Kidney epithelial cell (primary cell): ENCODE results near the gene FSTL5. TPM values are rescaled to one million over a fixed set of nuclear protein-coding genes. Genes with fewer than 3 reads are reported as not detected.

Source experiments
- DNase-seq: peaks from one replicate; pipeline ENCODE4 v3.0.0-alpha.2; 2010; ENCODE audit warnings: low read depth
- H3K27me3 ChIP-seq: 2 replicates; pipeline ENCODE4 v1.6.0; 2011; ENCODE audit warnings: low read length; ENCODE audit not compliant: control insufficient read depth, insufficient read depth
- H3K36me3 ChIP-seq: 2 replicates; pipeline ENCODE4 v1.5.1; 2011; ENCODE audit warnings: low read length; ENCODE audit not compliant: control insufficient read depth, insufficient read depth
- H3K4me3 ChIP-seq: 2 replicates; pipeline ENCODE4 v1.5.1; 2011; ENCODE audit warnings: low read depth, mild to moderate bottlenecking, control low read depth, low read length
- CTCF ChIP-seq: IDR thresholded peaks from 2 replicates; pipeline ENCODE4 v1.5.1; 2011; ENCODE audit warnings: mild to moderate bottlenecking, moderate library complexity, low read length, control low read depth, inconsistent platforms; ENCODE audit not compliant: insufficient read depth, poor library complexity, severe bottlenecking
- total RNA-seq: library from RNA; depleted of rRNA; stranded (reverse); fragments of >200 nt; gene quantifications from 2 replicates; pipeline ENCODE4 v1.2.3, GENCODE V29; 2015

FSTL5 gene
- total RNA-seq, 1 donor from 2014 or later: not detected

DNA sequence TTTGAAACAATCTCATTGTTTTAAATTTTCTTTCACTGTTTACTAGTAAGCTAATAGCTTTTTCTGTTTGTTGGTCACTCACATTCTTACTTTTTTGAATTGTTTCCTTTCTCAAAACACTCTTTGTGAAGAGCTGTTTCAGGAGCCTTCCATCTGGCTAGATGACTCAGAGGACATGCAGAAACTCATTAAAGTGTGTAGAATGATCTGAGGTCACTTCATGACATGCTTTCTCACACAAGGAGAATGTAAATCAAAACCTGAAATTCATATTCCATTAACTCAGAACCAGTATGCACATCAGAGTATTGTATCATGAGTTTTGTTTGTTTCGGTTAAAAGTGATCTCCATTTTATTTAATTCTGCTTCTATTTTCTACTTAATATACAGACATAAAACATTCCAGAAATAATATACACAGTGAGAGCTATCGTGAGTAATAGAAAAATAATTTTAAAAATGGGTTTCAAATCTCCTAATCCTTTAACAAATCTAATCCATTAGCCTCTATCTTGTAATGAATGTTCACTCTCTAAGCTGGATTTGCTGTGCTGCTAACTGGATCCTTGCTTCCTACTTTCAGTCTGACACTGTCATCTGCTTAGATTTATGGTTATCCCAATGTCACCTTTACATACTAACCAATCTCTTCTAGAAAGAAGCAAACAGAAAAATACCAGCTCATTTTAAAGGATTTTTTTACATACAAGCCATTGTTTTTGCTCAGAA is 449.6 kb downstream of the FSTL5 start:
- H3K27me3 ChIP-seq: no peaks in the 10 kb centered on the region
- no peak overlapping the region for H3K4me3 ChIP-seq
- TF ChIP-seq CTCF: no peak
- DNase-seq: peak; percentile 61
- H3K36me3 ChIP-seq: no peaks in the 10 kb centered on the region

DNA sequence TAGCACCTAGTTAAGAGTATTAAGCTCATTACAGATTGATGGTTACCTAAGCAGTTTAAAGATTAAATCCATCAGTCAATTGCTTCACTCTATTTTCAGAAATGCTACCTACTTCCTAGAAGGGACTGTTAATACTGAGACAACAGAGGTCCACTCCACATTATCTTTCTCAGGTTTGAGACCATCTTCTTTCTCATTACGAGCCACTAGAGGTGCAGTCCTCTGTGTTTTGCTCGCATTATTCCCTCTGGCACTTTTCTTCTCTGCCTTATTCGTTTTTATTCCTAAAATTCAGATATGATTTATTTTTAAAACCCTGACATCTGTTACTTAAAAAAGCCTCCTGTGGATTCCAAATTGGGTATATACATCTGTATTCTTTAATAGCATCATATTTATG is 459.1 kb downstream of the FSTL5 start:
- no peak for TF ChIP-seq CTCF
- no peak for DNase-seq
- Histone ChIP-seq H3K27me3 (no peaks in the 10 kb centered on the region), H3K4me3 (no peak overlapping the region), H3K36me3 (no peaks in the 10 kb centered on the region)

GRCh38 chr4:161704040-161704439 is 459.8 kb downstream of the FSTL5 start:
- no peaks in the 10 kb centered on the region for H3K36me3 ChIP-seq
- TF ChIP-seq CTCF: no peak
- no peaks in the 10 kb centered on the region for H3K27me3 ChIP-seq
- H3K4me3 ChIP-seq: no peak overlapping the region
- DNase-seq: no peak

DNA sequence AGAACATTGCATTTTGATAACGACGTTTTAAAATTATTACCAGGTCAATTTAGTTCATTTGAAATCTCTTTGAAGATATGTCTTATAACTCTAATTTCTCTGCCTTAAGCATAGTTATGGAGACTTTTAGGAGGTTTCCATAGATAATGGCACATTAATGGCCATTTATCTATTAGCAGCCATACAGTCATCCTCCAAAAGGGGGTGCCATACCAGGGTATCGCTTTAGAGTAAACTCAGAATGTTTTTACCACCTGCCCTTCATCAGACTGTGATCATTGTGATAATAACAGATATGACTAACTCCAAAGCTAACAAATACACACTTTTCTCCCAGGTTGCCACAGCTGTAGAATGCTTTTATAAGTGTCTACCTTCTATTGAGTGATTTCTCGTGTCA is 461.5 kb downstream of the FSTL5 start:
- Histone ChIP-seq H3K27me3 (no peaks in the 10 kb centered on the region), H3K36me3 (no peaks in the 10 kb centered on the region), H3K4me3 (no peak overlapping the region)
- TF ChIP-seq CTCF: peak; percentile 16
- DNase-seq: no peak

DNA sequence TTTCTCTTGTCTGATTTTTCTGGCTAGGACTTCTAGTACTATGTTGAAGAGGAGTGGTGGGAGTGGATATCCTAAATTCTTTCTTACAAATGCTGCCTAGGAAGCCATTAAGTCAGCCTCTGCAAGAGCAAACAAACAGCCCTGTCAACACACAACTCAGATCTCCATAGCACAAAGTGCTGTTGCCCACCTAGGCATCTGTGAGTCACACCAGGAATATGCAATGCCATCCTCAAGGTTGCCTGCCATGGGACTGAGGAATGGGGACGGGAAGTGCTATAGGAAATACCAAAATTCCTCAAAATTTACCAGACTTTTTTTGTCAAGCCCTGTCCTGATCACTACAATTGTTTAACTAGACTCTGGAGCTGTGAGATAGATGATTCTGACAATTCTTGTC is 466.9 kb downstream of the FSTL5 start:
- H3K27me3 ChIP-seq: no peaks in the 10 kb centered on the region
- no peak overlapping the region for H3K4me3 ChIP-seq
- no peak for DNase-seq
- H3K36me3 ChIP-seq: no peaks in the 10 kb centered on the region
- TF ChIP-seq CTCF: no peak

GRCh38 chr4:161680146-161680545 is 483.7 kb downstream of the FSTL5 start:
- no peak for DNase-seq
- Histone ChIP-seq H3K4me3 (no peak overlapping the region), H3K27me3 (no peaks in the 10 kb centered on the region), H3K36me3 (no peaks in the 10 kb centered on the region)
- no peak for TF ChIP-seq CTCF
